Esophagus muscularis mucosa (tissue), 4 donors: ENCODE results near the gene LOC128125822. TPM values are rescaled to one million over a fixed set of nuclear protein-coding genes. Genes with fewer than 3 reads are reported as not detected.

ENCODE experiments used
- DNase-seq: peaks from one replicate; pipeline ENCODE4 v3.0.0-alpha.2; 2017; ENCODE audit errors: extremely low spot score
- H3K27ac ChIP-seq, 4 donors: fragments of 200-600 bp; sonication (generic); replicated peaks in 1 of 4; 1 replicate in 3 of 4; 2 replicates in 1 of 4; pipeline ENCODE4 v1.5.1; 2016 to 2019; ENCODE audit warnings: mild to moderate bottlenecking in 1 of 4
- H3K27me3 ChIP-seq, 4 donors: fragments of 200-600 bp; sonication (generic); one replicate each; pipeline versions ENCODE4 v1.5.1 to v1.6.0; 2016 to 2019
- H3K36me3 ChIP-seq, 4 donors: fragments of 200-600 bp; sonication (generic); one replicate each; pipeline ENCODE4 v1.5.1; 2016 to 2019
- H3K4me1 ChIP-seq, 4 donors: fragments of 200-600 bp; sonication (generic); one replicate each; pipeline ENCODE4 v1.5.1; 2016 to 2019
- H3K4me3 ChIP-seq, 4 donors: fragments of 200-600 bp; sonication (generic); 1 replicate in 2 of 4; 2 replicates in 2 of 4; pipeline ENCODE4 v1.5.1; 2016 to 2019; ENCODE audit warnings: mild to moderate bottlenecking in 4 of 4, moderate library complexity in 1 of 4
- H3K9me3 ChIP-seq, 4 donors: fragments of 200-600 bp; sonication (generic); 1 replicate in 3 of 4; 2 replicates in 1 of 4; pipeline ENCODE4 v1.5.1; 2016 to 2019
- EP300 ChIP-seq: sonication (generic); formaldehyde crosslinking; IDR thresholded peaks from one replicate; pipeline ENCODE4 v1.6.1; 2017; ENCODE audit warnings: antibody characterized with exemption
- POLR2A ChIP-seq: fragments of 450-650 bp; IDR thresholded peaks from one replicate; pipeline ENCODE4 v1.6.1; 2017; ENCODE audit warnings: antibody characterized with exemption, moderate library complexity, mild to moderate bottlenecking, low read depth
- POLR2AphosphoS5 ChIP-seq, 2 donors: sonication (generic); formaldehyde crosslinking; IDR thresholded peaks; one replicate each; pipeline ENCODE4 v1.6.1; 2017; ENCODE audit warnings: antibody characterized with exemption in 2 of 2
- WGBS: methylation state at CpG from one replicate; pipeline ENCODE4 v1.1.5; 2018; 5-methylcytosine and 5-hydroxymethylcytosine counted together
- intact Hi-C: fragments of 100-400 bp; cut with DNase I; formaldehyde crosslinking; loops from one replicate; pipeline ENCODE4 v1.15.1; 2023
- small RNA-seq, 3 donors: library from RNA; depleted of rRNA; stranded (forward); fragments of <200 nt; gene quantifications; one replicate each; pipeline ENCODE3, GENCODE V24; 2016
- total RNA-seq, 4 donors: library from RNA; depleted of rRNA; stranded (reverse); fragments of >200 nt; gene quantifications; one replicate each; pipeline versions ENCODE4 v1.1.0 to v1.2.1, GENCODE V29; 2016
- TF ChIP-seq, protein P1 (sequence below), 3 experiments: fragments of 200-600 bp in 2 of 3; fragments of 450-650 bp in 1 of 3; sonication (generic) in 2 of 3; IDR thresholded peaks; one replicate each; pipeline ENCODE4 v1.5.1; 2017 to 2019; ENCODE audit warnings: antibody characterized with exemption in 3 of 3, mild to moderate bottlenecking in 2 of 3, moderate library complexity in 1 of 3

LOC128125822 gene

DNA sequence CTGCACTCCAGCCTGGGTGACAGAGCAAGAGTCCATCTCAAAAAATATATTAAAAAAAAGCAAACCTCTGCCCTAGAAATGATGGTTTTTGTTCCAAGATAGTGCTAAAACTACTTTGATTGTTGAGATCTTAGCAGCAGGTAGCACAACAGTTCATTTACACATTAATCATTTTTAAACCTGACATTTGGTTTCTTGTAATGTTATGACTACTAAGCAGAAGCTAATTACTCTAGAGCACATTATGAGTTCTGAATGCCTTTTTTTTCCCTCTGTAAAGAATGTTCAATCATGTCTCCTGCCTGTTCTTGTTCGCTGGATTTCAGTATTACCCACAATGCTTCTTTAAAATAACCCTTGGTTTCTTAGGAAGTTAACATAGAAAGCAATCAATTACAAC lies 38.7 kb downstream of the LOC128125822 start:
- H3K4me3 ChIP-seq = no peak overlapping the region
- no peak overlapping the region for H3K27ac ChIP-seq
- DNase-seq = no peak
- H3K9me3 ChIP-seq = no peaks in the 10 kb centered on the region
- no peaks in the 10 kb centered on the region for H3K27me3 ChIP-seq
- H3K4me1 ChIP-seq = no peaks in the 10 kb centered on the region
- intact Hi-C loops = no loop called here
- H3K36me3 ChIP-seq = no peaks in the 10 kb centered on the region
- TF ChIP-seq POLR2A = no peak
- TF ChIP-seq EP300 = no peak
- TF ChIP-seq POLR2AphosphoS5 (IDR thresholded peaks at IDR 0.05) = no peak
- TF ChIP-seq, protein P1, sequence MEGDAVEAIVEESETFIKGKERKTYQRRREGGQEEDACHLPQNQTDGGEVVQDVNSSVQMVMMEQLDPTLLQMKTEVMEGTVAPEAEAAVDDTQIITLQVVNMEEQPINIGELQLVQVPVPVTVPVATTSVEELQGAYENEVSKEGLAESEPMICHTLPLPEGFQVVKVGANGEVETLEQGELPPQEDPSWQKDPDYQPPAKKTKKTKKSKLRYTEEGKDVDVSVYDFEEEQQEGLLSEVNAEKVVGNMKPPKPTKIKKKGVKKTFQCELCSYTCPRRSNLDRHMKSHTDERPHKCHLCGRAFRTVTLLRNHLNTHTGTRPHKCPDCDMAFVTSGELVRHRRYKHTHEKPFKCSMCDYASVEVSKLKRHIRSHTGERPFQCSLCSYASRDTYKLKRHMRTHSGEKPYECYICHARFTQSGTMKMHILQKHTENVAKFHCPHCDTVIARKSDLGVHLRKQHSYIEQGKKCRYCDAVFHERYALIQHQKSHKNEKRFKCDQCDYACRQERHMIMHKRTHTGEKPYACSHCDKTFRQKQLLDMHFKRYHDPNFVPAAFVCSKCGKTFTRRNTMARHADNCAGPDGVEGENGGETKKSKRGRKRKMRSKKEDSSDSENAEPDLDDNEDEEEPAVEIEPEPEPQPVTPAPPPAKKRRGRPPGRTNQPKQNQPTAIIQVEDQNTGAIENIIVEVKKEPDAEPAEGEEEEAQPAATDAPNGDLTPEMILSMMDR (IDR thresholded peaks at IDR 0.05) = no peak
- 87% methylated on average over 1 of the region's 1 CpG for WGBS

DNA sequence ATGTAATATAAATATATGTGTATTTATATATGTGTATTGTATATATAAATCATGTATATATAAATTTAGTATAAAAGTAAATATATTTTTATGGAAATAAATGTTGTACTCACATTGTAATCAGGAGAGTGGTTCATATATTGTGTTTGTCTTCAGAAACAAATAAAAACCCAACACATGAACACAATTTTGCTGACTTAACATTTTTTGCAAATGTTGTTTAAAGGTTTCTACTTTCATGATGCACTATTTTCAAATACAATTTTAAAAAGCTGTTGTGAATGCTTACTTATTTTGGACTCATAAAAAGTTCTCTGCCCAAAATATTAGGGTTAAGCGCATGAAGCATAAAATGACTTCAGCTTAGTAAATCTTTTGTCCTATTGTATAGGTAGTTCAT lies 39.3 kb downstream of the LOC128125822 start:
- Histone ChIP-seq H3K4me3 (no peak overlapping the region), H3K9me3 (no peaks in the 10 kb centered on the region), H3K27me3 (no peaks in the 10 kb centered on the region), H3K27ac (no peak overlapping the region), H3K36me3 (no peaks in the 10 kb centered on the region), H3K4me1 (no peaks in the 10 kb centered on the region)
- WGBS = 95% methylated on average over 1 of the region's 1 CpG
- DNase-seq = no peak
- intact Hi-C loops = no loop called here
- TF ChIP-seq EP300 = no peak
- TF ChIP-seq, protein P1 (IDR thresholded peaks at IDR 0.05) = no peak
- no peak for TF ChIP-seq POLR2A
- TF ChIP-seq POLR2AphosphoS5 (IDR thresholded peaks at IDR 0.05) = no peak

DNA sequence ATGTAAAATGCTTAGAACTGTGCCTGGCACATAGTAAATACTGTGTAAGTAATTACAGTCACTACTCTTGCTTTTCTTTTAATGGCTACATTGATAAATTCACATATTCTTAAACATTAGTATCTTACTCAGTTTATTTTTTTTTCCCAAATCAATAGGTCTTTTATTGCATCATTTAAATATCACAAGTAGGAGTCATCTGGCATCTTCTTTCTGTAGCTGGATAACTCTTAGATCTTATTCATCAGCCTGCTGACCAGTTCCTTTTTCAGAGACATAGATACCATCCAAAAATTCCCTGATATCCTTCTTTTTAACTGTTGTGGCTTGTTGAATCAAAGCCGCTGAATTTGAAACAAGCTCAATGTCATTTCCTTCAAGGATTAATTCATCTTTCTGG lies 43.3 kb downstream of the LOC128125822 start:
- intact Hi-C loops = no loop called here
- no peaks in the 10 kb centered on the region for H3K27me3 ChIP-seq
- no peak for DNase-seq
- no peaks in the 10 kb centered on the region for H3K9me3 ChIP-seq
- no peak overlapping the region for H3K4me3 ChIP-seq
- no peaks in the 10 kb centered on the region for H3K4me1 ChIP-seq
- TF ChIP-seq POLR2A = no peak
- TF ChIP-seq EP300 = no peak
- TF ChIP-seq, protein P1 (IDR thresholded peaks at IDR 0.05) = no peak
- no peak for TF ChIP-seq POLR2AphosphoS5 (IDR thresholded peaks at IDR 0.05)
- no peak overlapping the region for H3K27ac ChIP-seq
- no peaks in the 10 kb centered on the region for H3K36me3 ChIP-seq
- WGBS = 92% methylated on average over 1 of the region's 1 CpG

Small RNAs within 50 kb of the gene (small RNA-seq; reads per million reads assigned to genes)
- 0 reads per million in 3 donors for gene AL513043.1

Other genes with a start within 250 kb of the LOC128125822 start
- 10 to 100 TPM; 23.7 to 31.3 (median 27.8) TPM for gene PTP4A1, start within 50 bp of the LOC128125822 start, total RNA-seq
- 10 to 100 TPM; 55.5 to 73.1 (median 56.6) TPM for gene PHF3, start 63.3 kb downstream of the LOC128125822 start, total RNA-seq